ES-I3 (cell line): Measurements from ENCODE around the gene UGT1A3.

Source experiments
- H3K36me3 ChIP-seq: 2 replicates; pipeline ENCODE4 v1.6.1; 2013; ENCODE audit warnings: mild to moderate bottlenecking, low read length, control low read depth, moderate library complexity; ENCODE audit not compliant: insufficient read depth
- H3K4me1 ChIP-seq: 2 replicates; pipeline ENCODE4 v1.6.1; 2013; ENCODE audit warnings: mild to moderate bottlenecking, control low read depth, low read length; ENCODE audit not compliant: insufficient read depth
- H3K9ac ChIP-seq: 2 replicates; pipeline ENCODE4 v1.6.1; 2013; ENCODE audit warnings: low read depth, mild to moderate bottlenecking, low read length, moderate library complexity
- H3K9me3 ChIP-seq: 2 replicates; pipeline ENCODE4 v1.6.1; 2013; ENCODE audit warnings: mild to moderate bottlenecking, low read length, moderate library complexity; ENCODE audit not compliant: control insufficient read depth, insufficient read depth

The UGT1A3 gene

GRCh38 chr2:233791151-233791882 is 62.5 kb downstream of the UGT1A3 start:
- no peaks in the 10 kb centered on the region for H3K4me1 ChIP-seq
- no peaks in the 10 kb centered on the region for H3K36me3 ChIP-seq
- no peaks in the 10 kb centered on the region for H3K9me3 ChIP-seq
- H3K9ac ChIP-seq = no peak overlapping the region

DNA sequence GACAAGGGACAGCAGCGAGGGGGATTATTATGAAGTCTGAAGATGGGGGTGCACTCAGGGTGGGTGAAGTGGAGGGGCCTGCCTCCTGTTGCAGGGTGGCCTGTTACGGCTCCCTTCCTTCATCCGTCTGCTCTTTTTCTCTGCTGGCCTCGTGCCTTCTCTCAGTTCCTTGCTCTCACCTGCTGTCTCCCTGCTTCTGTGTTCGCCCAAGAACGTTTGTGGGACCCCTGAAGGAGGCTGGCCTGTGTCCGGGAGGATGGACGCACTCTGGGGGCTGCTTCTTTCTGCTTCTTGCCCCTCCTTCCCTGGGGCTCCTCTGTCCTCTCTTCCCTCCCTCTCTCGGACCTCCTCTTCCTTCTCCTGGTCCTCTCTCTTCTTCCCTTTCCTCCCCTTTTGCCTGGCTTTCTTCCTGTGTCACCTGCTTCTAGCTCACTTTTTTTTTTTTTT is 63.1 kb downstream of the UGT1A3 start:
- Histone ChIP-seq H3K4me1 (no peaks in the 10 kb centered on the region), H3K9me3 (no peaks in the 10 kb centered on the region), H3K36me3 (no peaks in the 10 kb centered on the region), H3K9ac (no peak overlapping the region)

GRCh38 chr2:233792720-233793119 is 63.9 kb downstream of the UGT1A3 start:
- Histone ChIP-seq H3K36me3 (no peaks in the 10 kb centered on the region), H3K4me1 (no peaks in the 10 kb centered on the region), H3K9me3 (no peaks in the 10 kb centered on the region), H3K9ac (no peak overlapping the region)

- no peaks in the 10 kb centered on the region for H3K36me3 ChIP-seq
- no peaks in the 10 kb centered on the region for H3K4me1 ChIP-seq
- no peaks in the 10 kb centered on the region for H3K9me3 ChIP-seq
- H3K9ac ChIP-seq = no peak overlapping the region
These were observed 64.8 kb downstream of the UGT1A3 start for GRCh38 chr2:233793465-233794127.

- Histone ChIP-seq H3K36me3 (no peaks in the 10 kb centered on the region), H3K4me1 (no peaks in the 10 kb centered on the region), H3K9me3 (no peaks in the 10 kb centered on the region), H3K9ac (no peak overlapping the region)
These were observed 65.4 kb downstream of the UGT1A3 start for GRCh38 chr2:233794128-233794658.

DNA sequence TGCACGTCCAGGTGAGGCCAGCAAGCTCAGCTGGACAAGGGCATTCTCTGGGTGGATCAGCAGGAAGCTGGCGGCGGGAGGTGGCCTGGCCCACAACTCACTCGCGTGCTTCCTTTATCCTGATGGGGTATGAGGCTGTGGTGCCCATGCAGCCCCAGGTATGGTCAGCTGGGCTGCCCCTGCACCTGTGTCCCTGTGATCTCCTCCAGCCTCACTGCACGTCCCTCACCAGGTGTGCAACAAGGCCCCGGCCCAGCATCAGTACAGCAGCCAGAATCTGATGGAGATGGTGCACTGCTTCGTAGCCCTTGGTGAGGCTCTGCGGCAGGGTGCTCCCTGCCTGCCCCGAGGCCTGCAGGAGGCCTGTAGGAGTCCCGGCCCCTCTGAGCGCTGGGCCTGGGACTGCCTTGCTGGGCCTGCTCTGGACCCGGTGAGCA is 66.9 kb downstream of the UGT1A3 start:
- no peak overlapping the region for H3K9ac ChIP-seq
- no peaks in the 10 kb centered on the region for H3K4me1 ChIP-seq
- H3K9me3 ChIP-seq = no peaks in the 10 kb centered on the region
- H3K36me3 ChIP-seq = no peaks in the 10 kb centered on the region

DNA sequence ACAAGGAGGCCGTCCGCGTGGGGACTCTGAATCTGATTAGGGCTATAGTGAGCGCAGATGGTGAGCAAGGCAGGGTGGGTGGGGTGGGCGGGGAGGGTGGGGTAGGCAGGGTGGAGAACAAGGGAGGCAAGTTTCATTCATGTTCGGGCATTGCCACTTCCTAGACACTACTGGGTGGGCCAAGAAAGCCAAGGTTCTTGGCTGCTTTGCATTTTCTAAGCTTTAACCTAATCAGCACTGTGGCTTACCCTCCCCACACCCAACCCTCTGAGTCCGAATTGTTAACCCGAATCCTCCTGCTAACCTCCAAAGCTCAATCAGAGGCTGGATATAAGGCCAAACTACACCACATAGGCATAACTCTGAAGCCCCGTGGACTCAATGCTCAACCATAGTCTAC is 67.4 kb downstream of the UGT1A3 start:
- H3K4me1 ChIP-seq = no peaks in the 10 kb centered on the region
- H3K9me3 ChIP-seq = no peaks in the 10 kb centered on the region
- H3K36me3 ChIP-seq = no peaks in the 10 kb centered on the region
- no peak overlapping the region for H3K9ac ChIP-seq

DNA sequence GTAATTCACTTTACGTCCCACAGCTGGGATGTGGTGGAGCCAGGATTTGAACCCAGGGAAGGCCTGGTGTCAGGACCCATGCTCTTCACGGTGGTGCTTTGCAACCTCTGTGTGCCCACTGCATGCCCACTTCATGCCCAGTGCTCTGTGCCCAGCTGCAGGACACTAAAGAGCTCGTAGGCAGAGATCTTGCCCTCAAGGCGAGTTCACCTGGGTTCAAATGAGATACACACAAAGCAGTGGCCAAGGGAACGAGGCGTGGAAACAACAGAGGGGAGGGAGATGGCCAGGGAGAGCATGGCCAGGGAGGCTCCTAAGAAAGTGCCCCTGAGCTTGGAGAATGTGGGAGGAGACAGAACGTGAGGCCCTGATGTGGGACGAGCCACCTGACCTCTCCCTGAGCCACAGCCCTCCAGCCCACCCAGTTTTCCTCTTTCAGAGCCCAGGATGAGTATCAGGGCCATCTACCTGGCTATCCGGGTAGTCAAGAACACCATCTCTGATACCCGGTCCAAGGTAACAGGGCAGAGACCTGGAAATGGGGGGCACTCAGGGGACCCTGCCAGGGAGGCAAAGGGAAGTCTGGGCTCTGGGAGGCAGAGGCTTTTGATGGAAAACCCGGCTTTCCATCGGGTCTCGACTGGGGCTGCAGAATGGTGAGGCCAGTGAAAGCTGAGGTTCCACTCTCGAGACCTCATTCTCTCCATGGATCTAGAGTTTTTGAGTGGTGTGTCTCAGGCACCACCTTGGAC is 69.7 kb downstream of the UGT1A3 start:
- H3K36me3 ChIP-seq = no peaks in the 10 kb centered on the region
- no peak overlapping the region for H3K9ac ChIP-seq
- no peaks in the 10 kb centered on the region for H3K4me1 ChIP-seq
- no peaks in the 10 kb centered on the region for H3K9me3 ChIP-seq

GRCh38 chr2:233799087-233799665 is 70.3 kb downstream of the UGT1A3 start:
- Histone ChIP-seq H3K4me1 (no peaks in the 10 kb centered on the region), H3K36me3 (no peaks in the 10 kb centered on the region), H3K9ac (no peak overlapping the region)

GRCh38 chr2:233799716-233800115 is 70.9 kb downstream of the UGT1A3 start:
- Histone ChIP-seq H3K4me1 (no peaks in the 10 kb centered on the region), H3K36me3 (no peaks in the 10 kb centered on the region), H3K9ac (no peak overlapping the region), H3K9me3 (no peaks in the 10 kb centered on the region)

More at GRCh38 chr2:233799087-233799665, 70.3 kb downstream of the UGT1A3 start:
- H3K9me3 ChIP-seq = no peaks in the 10 kb centered on the region

DNA sequence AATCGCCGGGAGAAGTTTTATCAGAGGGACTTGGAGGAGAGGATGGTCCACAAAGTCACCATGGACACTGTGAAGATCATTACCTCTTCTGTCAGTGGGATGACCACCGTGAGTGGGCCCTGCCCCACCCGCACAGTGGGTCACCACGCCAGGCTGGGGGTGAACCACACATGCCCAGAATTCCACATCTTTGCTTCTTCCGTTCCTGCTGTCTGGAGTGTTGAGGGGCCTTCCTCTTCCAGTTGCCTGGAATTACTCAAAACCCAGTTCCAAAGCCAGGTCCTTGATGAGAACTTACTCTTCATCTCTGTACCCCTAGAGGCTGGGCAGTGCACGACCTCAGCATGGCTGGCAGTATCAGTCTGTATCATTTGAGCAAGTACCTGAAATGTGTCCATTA is 71.4 kb downstream of the UGT1A3 start:
- H3K9me3 ChIP-seq = no peaks in the 10 kb centered on the region
- H3K9ac ChIP-seq = no peak overlapping the region
- H3K4me1 ChIP-seq = no peaks in the 10 kb centered on the region

DNA sequence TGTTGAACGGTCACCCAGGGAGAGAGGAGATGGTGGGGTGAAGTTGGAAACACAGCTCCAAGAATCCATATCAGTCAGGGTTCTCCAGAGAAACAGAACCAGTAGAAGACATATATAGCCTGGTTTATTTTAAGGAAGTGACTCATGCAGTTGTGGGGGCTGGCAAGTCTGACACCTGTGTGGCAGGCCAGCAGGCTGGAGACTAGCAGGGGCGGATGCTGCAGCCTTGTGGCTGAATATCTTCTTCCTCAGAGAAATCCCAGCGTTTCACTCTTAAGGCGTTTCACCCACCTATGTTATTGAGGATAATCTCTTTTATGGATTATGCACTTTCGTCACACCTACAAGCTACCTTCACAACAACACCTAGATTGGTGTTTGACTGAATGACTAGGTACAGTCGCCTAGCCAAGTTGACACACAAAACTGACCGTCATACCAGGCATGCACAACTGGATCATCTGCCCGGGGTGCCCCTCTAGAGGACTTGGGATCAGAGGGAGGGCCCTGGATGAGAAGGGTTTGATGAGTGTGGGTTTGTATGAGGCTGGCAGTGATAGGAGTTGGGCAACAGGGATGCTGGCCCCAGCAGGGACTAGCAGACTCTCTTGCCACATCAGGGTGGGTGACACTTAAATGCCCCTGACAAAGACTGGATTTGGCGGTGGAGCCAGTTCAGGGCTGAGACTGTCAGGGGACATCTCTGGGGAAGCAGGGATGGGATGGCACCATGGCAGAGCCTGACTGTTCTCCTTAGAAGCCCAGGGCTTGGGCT is 72.7 kb downstream of the UGT1A3 start:
- Histone ChIP-seq H3K9me3 (no peaks in the 10 kb centered on the region), H3K4me1 (no peaks in the 10 kb centered on the region), H3K36me3 (no peaks in the 10 kb centered on the region), H3K9ac (no peak overlapping the region)

More for the DNA sequence above, 71.4 kb downstream of the UGT1A3 start:
- H3K36me3 ChIP-seq = no peaks in the 10 kb centered on the region

- no peak overlapping the region for H3K9ac ChIP-seq
These were observed 73.4 kb downstream of the UGT1A3 start for GRCh38 chr2:233802132-233802815.

More at GRCh38 chr2:233802132-233802815, 73.4 kb downstream of the UGT1A3 start:
- H3K4me1 ChIP-seq = no peaks in the 10 kb centered on the region
- no peaks in the 10 kb centered on the region for H3K36me3 ChIP-seq
- no peaks in the 10 kb centered on the region; the same call in 1 of the 2 replicates for H3K9me3 ChIP-seq
